HepG2 (cell line): Measurements from ENCODE around the gene MNAT1. TPM values are rescaled to one million over a fixed set of nuclear protein-coding genes. Genes with fewer than 3 reads are reported as not detected.

ENCODE experiments used
- ATAC-seq: fragments of 200-7000 bp; cut with Tn5 transposase; 3 replicates; pipeline ENCODE4 v1.9.1; 2020; ENCODE audit warnings: mild to moderate bottlenecking, moderate library complexity
- BruUV-seq: library from RNA; stranded (reverse); fragments of 400-500 nt; replicated peaks from 2 replicates; lab custom pipeline; 2021; lab: Mats Ljungman, UMichigan
- CTCF ChIA-PET: fragments of 300-600 bp; formaldehyde crosslinking; extraction: SDS; loops from one replicate; lab custom pipeline; 2021; ENCODE audit warnings: low total read pairs, inconsistent platforms, low intra/inter-chr PET ratio; lab: Yijun Ruan, JAX
- POLR2A ChIA-PET: fragments of 350-600 bp; sonication (Branson Sonifier 250); formaldehyde crosslinking; loops from one replicate; lab custom pipeline; 2020; ENCODE audit warnings: antibody characterized with exemption, inconsistent platforms; lab: Yijun Ruan, JAX
- DNase-seq: peaks from one replicate; pipeline ENCODE4 v3.0.0-alpha.2; 2015; ENCODE audit warnings: low spot score
- FAIRE-seq: peaks from 3 replicates; lab custom pipeline; 2011; peaks lifted over from hg19 to GRCh38; lab: Jason Lieb, UNC
- H2AFZ ChIP-seq: one replicate; pipeline ENCODE4 v1.6.1; 2011; ENCODE audit warnings: low read length, inconsistent platforms
- H3K27ac ChIP-seq: fragments of 300-600 bp; 3 replicates; pipeline ENCODE4 v1.8.0; 2011; ENCODE audit warnings: mixed run types, mild to moderate bottlenecking, mixed read lengths, low read length, inconsistent platforms; ENCODE audit not compliant: insufficient read depth; ENCODE audit errors: extremely low read length
- H3K27me3 ChIP-seq, 2 experiments: fragments of 200-600 bp in 1 of 2; 2 replicates in 1 of 2; 3 replicates in 1 of 2; pipeline versions ENCODE4 v1.6.0 to v1.8.0; 2011; ENCODE audit warnings: low read length in 2 of 2, mild to moderate bottlenecking in 2 of 2, moderate library complexity in 2 of 2, inconsistent platforms in 1 of 2; ENCODE audit not compliant: insufficient read depth in 2 of 2, control insufficient read depth in 1 of 2
- H3K36me3 ChIP-seq, 2 experiments: fragments of 200-600 bp in 1 of 2; replicated peaks in 1 of 2; 2 replicates in 1 of 2; 3 replicates in 1 of 2; pipeline versions ENCODE4 v1.5.1 to v1.8.0; 2011; ENCODE audit warnings: low read length in 2 of 2, inconsistent platforms in 1 of 2; ENCODE audit not compliant: insufficient read depth in 2 of 2, control insufficient read depth in 1 of 2
- H3K4me1 ChIP-seq: 2 replicates; pipeline ENCODE4 v1.5.1; 2012; ENCODE audit warnings: low read length, inconsistent platforms; ENCODE audit not compliant: insufficient read depth
- H3K4me2 ChIP-seq: 2 replicates; pipeline ENCODE4 v1.6.0; 2011; ENCODE audit warnings: low read depth, low read length, inconsistent platforms
- H3K4me3 ChIP-seq, 3 experiments: fragments of 200-600 bp in 1 of 3; sonication (generic), shearing (Covaris generic) in 1 of 3; replicated peaks in 1 of 3; 2 replicates each; pipeline ENCODE4 v1.5.1; 2011 to 2016; ENCODE audit warnings: low read length in 3 of 3, inconsistent platforms in 2 of 3, low read depth in 2 of 3, mild to moderate bottlenecking in 2 of 3, control low read depth in 1 of 3, mixed read lengths in 1 of 3; ENCODE audit not compliant: insufficient read depth in 1 of 3
- H3K79me2 ChIP-seq: one replicate; pipeline ENCODE4 v1.6.1; 2011; ENCODE audit warnings: low read length, inconsistent platforms; ENCODE audit not compliant: insufficient read depth
- H3K9ac ChIP-seq: 2 replicates; pipeline ENCODE4 v1.6.0; 2011; ENCODE audit warnings: mild to moderate bottlenecking, low read depth, low read length, inconsistent platforms; ENCODE audit not compliant: insufficient read depth
- H3K9me3 ChIP-seq: 2 replicates; pipeline ENCODE4 v1.5.1; 2012; ENCODE audit warnings: mild to moderate bottlenecking, low read length
- H4K20me1 ChIP-seq: 2 replicates; pipeline ENCODE4 v1.6.0; 2011; ENCODE audit warnings: inconsistent platforms, mild to moderate bottlenecking, low read length, moderate library complexity; ENCODE audit not compliant: insufficient read depth
- DDIT3 ChIP-seq: sonication (generic); formaldehyde crosslinking; IDR thresholded peaks from 2 replicates; pipeline ENCODE4 v1.4.0; 2020; ENCODE audit warnings: mild to moderate bottlenecking, missing genetic modification reagents
- MAFF ChIP-seq: IDR thresholded peaks from 2 replicates; pipeline ENCODE4 v1.6.1; 2011; ENCODE audit warnings: low read depth, low read length, improper control_type of control experiment
- MAFK ChIP-seq, 2 experiments: IDR thresholded peaks in 1 of 2; conservative IDR thresholded peaks in 1 of 2; 2 replicates each; pipeline ENCODE4 v1.6.1; 2011; ENCODE audit warnings: improper control_type of control experiment in 2 of 2, low read length in 2 of 2
- ZNF292 ChIP-seq: sonication (generic); formaldehyde crosslinking; IDR thresholded peaks from 2 replicates; pipeline ENCODE4 v1.8.1; 2022; ENCODE audit warnings: mild to moderate bottlenecking, low read depth, missing genetic modification reagents, borderline replicate concordance
- WGBS: methylation state at CpG from one replicate; pipeline ENCODE4 v1.1.6; 2017; ENCODE audit warnings: low lambda C conversion rate; 5-methylcytosine and 5-hydroxymethylcytosine counted together
- in situ Hi-C: cut with HindIII; loops from 2 replicates; pipeline ENCODE4 v1.10.0; 2017; ENCODE audit warnings: low pct_unique_long_range_greater_than_20kb; ENCODE audit not compliant: extremely low pct_ligation_motif_present
- intact Hi-C: fragments of 100-400 bp; cut with micrococcal nuclease; formaldehyde crosslinking; loops from one replicate; pipeline ENCODE4 v1.10.0; 2022; ENCODE audit not compliant: unreplicated experiment
- polyA plus RNA-seq, 8 experiments: library from polyadenylated mRNA; depleted of rRNA in 3 of 8; stranded (reverse) in 7 of 8; unstranded in 1 of 8; fragments of >200 nt; fragmentation: Illumina TruSeq in 4 of 8; extraction: Trizol in 4 of 8; gene quantifications; 2 replicates each; pipeline versions ENCODE4 v1.2.1 to v1.2.3, GENCODE V29; 2011 to 2016; ENCODE audit warnings: low read depth in 4 of 8, missing spikeins in 1 of 8, mixed read lengths in 1 of 8; ENCODE audit not compliant: insufficient read depth in 1 of 8
- total RNA-seq, 5 experiments: library from RNA; depleted of rRNA; stranded (reverse); fragments of >200 nt; fragmentation: Illumina TruSeq; extraction: Trizol; gene quantifications; 2 replicates each; pipeline ENCODE4 v1.2.3, GENCODE V29; 2016; ENCODE audit warnings: low read depth in 1 of 5
- TF ChIP-seq, protein P1 (sequence below): sonication (generic); formaldehyde crosslinking; IDR thresholded peaks from 2 replicates; pipeline ENCODE4 v1.4.0; 2020; ENCODE audit warnings: missing genetic modification reagents, mild to moderate bottlenecking, borderline replicate concordance

MNAT1 gene
- total and polyA plus RNA-seq, 2 of the 13 experiments (the other 11 are each of a cell fraction or from before 2014, with no cell fraction given), result 49.2 to 94.8 TPM

- Histone ChIP-seq H3K79me2 (no peaks in the 10 kb centered on the region), H3K9ac (no peak overlapping the region), H3K4me3 (no peak overlapping the region), H2AFZ (no peak overlapping the region), H4K20me1 (no peaks in the 10 kb centered on the region), H3K27ac (no peak overlapping the region), H3K9me3 (no peaks in the 10 kb centered on the region), H3K27me3 (no peaks in the 10 kb centered on the region), H3K36me3 (no peaks in the 10 kb centered on the region; a peak in 1 of 5 replicates), H3K4me1 (no peaks in the 10 kb centered on the region), H3K4me2 (no peak overlapping the region)
- CTCF ChIA-PET, result no interaction called here
- DNase-seq (no peak), FAIRE-seq (no peak), ATAC-seq (no peak)
- 95% methylated on average over 1 of the region's 1 CpG for WGBS
- in situ Hi-C loops, result no loop called here
- no peak for TF ChIP-seq DDIT3 (CRISPR knock-in tag)
- no peak for TF ChIP-seq ZNF292 (CRISPR knock-in tag)
- TF ChIP-seq MAFF, result peak; percentile 55
- peak; percentile 59 to 76 for TF ChIP-seq MAFK (conservative IDR thresholded peaks at IDR 0.05 in 1 of 2, IDR thresholded peaks at IDR 0.05 in 1 of 2; ENCODE audit: low read length in 2 of 2)
- TF ChIP-seq, protein P1, sequence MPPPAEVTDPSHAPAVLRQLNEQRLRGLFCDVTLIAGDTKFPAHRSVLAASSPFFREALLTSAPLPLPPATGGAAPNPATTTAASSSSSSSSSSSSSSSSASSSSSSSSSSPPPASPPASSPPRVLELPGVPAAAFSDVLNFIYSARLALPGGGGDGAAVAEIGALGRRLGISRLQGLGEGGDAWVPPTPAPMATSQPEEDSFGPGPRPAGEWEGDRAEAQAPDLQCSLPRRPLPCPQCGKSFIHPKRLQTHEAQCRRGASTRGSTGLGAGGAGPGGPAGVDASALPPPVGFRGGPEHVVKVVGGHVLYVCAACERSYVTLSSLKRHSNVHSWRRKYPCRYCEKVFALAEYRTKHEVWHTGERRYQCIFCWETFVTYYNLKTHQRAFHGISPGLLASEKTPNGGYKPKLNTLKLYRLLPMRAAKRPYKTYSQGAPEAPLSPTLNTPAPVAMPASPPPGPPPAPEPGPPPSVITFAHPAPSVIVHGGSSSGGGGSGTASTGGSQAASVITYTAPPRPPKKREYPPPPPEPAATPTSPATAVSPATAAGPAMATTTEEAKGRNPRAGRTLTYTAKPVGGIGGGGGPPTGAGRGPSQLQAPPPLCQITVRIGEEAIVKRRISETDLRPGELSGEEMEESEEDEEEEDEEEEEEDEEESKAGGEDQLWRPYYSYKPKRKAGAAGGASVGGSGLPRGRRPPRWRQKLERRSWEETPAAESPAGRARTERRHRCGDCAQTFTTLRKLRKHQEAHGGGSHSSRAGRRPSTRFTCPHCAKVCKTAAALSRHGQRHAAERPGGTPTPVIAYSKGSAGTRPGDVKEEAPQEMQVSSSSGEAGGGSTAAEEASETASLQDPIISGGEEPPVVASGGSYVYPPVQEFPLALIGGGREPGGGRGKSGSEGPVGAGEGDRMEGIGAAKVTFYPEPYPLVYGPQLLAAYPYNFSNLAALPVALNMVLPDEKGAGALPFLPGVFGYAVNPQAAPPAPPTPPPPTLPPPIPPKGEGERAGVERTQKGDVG (CRISPR knock-in tag), result no peak
- BruUV-seq, result no TSS peak
- intact Hi-C loops, result no loop called here
- POLR2A ChIA-PET, result no interaction called here
Observed at GRCh38 chr14:60878121-60878520, 143.6 kb downstream of the MNAT1 start.
